Liver (tissue), 9 donors: Measurements from ENCODE around the gene TRIOBP. TPM values are rescaled to one million over a fixed set of nuclear protein-coding genes. Genes with fewer than 3 reads are reported as not detected.

Experiments used
- DNase-seq: peaks from one replicate; pipeline ENCODE4 v3.0.0-alpha.2; 2017; ENCODE audit warnings: low spot score
- H3K27ac ChIP-seq, 2 donors: one replicate each; pipeline ENCODE4 v1.7.0; 2013; ENCODE audit warnings: inconsistent platforms in 2 of 2, low read length in 2 of 2, control low read depth in 1 of 2, low read depth in 1 of 2, mild to moderate bottlenecking in 1 of 2
- H3K27me3 ChIP-seq, 4 donors: one replicate each; pipeline versions ENCODE4 v1.6.1 to v1.7.0; 2013; ENCODE audit warnings: low read length in 3 of 4, inconsistent platforms in 1 of 4, mild to moderate bottlenecking in 1 of 4, moderate library complexity in 1 of 4; ENCODE audit not compliant: control insufficient read depth in 4 of 4, insufficient read depth in 4 of 4
- H3K36me3 ChIP-seq, 4 donors: one replicate each; pipeline versions ENCODE4 v1.6.1 to v1.7.0; 2013; ENCODE audit warnings: low read length in 3 of 4, mild to moderate bottlenecking in 3 of 4, low read depth in 1 of 4, moderate library complexity in 1 of 4; ENCODE audit not compliant: control insufficient read depth in 4 of 4, insufficient read depth in 3 of 4
- H3K4me1 ChIP-seq, 4 donors: one replicate each; pipeline versions ENCODE4 v1.6.1 to v1.7.0; 2013; ENCODE audit warnings: low read length in 3 of 4, mild to moderate bottlenecking in 3 of 4, moderate library complexity in 1 of 4; ENCODE audit not compliant: control insufficient read depth in 4 of 4, insufficient read depth in 4 of 4
- H3K4me3 ChIP-seq, 3 donors: one replicate each; pipeline versions ENCODE4 v1.6.1 to v1.7.0; 2013; ENCODE audit warnings: low read length in 3 of 3, control low read depth in 1 of 3, low read depth in 1 of 3, mild to moderate bottlenecking in 1 of 3
- H3K9ac ChIP-seq, 2 donors: one replicate each; pipeline ENCODE4 v1.7.0; 2013; ENCODE audit warnings: low read length in 2 of 2, mild to moderate bottlenecking in 2 of 2, moderate library complexity in 2 of 2, control low read depth in 1 of 2, low read depth in 1 of 2
- H3K9me3 ChIP-seq, 4 donors: one replicate each; pipeline versions ENCODE4 v1.6.1 to v1.7.0; 2013; ENCODE audit warnings: low read length in 3 of 4; ENCODE audit not compliant: control insufficient read depth in 4 of 4
- CTCF ChIP-seq: fragments of 150-350 bp; IDR thresholded peaks from 2 replicates; pipeline ENCODE4 v1.5.1; 2017; ENCODE audit warnings: improper control_type of control experiment, low read depth, low read length; ENCODE audit not compliant: missing input control
- EGR1 ChIP-seq, 2 donors: IDR thresholded peaks; 2 replicates each; pipeline ENCODE4 v1.6.1; 2016 to 2018; ENCODE audit warnings: antibody characterized with exemption in 2 of 2, low read depth in 2 of 2
- FOXA1 ChIP-seq: IDR thresholded peaks from 2 replicates; pipeline ENCODE4 v1.6.1; 2016; ENCODE audit warnings: antibody characterized with exemption
- FOXA2 ChIP-seq: IDR thresholded peaks from 2 replicates; pipeline ENCODE4 v1.6.1; 2016; ENCODE audit warnings: antibody characterized with exemption
- GABPA ChIP-seq, 2 donors: IDR thresholded peaks in 1 of 2; conservative IDR thresholded peaks in 1 of 2; 2 replicates each; pipeline ENCODE4 v1.6.1; 2016; ENCODE audit warnings: antibody characterized with exemption in 2 of 2, mild to moderate bottlenecking in 1 of 2, moderate library complexity in 1 of 2
- HNF4A ChIP-seq, 2 donors: conservative IDR thresholded peaks; 2 replicates each; pipeline ENCODE4 v1.6.1; 2016; ENCODE audit warnings: antibody characterized with exemption in 2 of 2, mild to moderate bottlenecking in 2 of 2
- HNF4G ChIP-seq: IDR thresholded peaks from 2 replicates; pipeline ENCODE4 v1.6.1; 2016; ENCODE audit warnings: antibody characterized with exemption
- JUND ChIP-seq, 2 donors: IDR thresholded peaks; 2 replicates each; pipeline ENCODE4 v1.6.1; 2016; ENCODE audit warnings: antibody characterized with exemption in 2 of 2
- NR2F2 ChIP-seq: IDR thresholded peaks from 2 replicates; pipeline ENCODE4 v1.6.1; 2016; ENCODE audit warnings: antibody characterized with exemption
- RAD21 ChIP-seq, 2 donors: IDR thresholded peaks; 2 replicates each; pipeline ENCODE4 v1.6.1; 2016; ENCODE audit warnings: antibody characterized with exemption in 2 of 2, mild to moderate bottlenecking in 2 of 2
- RXRA ChIP-seq, 2 donors: IDR thresholded peaks; 2 replicates each; pipeline ENCODE4 v1.6.1; 2017 to 2018; ENCODE audit warnings: antibody characterized with exemption in 2 of 2, mild to moderate bottlenecking in 1 of 2
- SP1 ChIP-seq: IDR thresholded peaks from 2 replicates; pipeline ENCODE4 v1.6.1; 2018; ENCODE audit warnings: antibody characterized with exemption, mild to moderate bottlenecking
- TAF1 ChIP-seq: conservative IDR thresholded peaks from 2 replicates; pipeline ENCODE4 v1.6.1; 2016; ENCODE audit warnings: antibody characterized with exemption, mild to moderate bottlenecking
- YY1 ChIP-seq: IDR thresholded peaks from 2 replicates; pipeline ENCODE4 v1.6.1; 2016; ENCODE audit warnings: antibody characterized with exemption, mild to moderate bottlenecking
- ZBTB33 ChIP-seq: IDR thresholded peaks from 2 replicates; pipeline ENCODE4 v1.6.1; 2016; ENCODE audit warnings: antibody characterized with exemption
- WGBS: extraction: QIAGEN DNeasy Blood & Tissue Kit; methylation state at CpG from one replicate; pipeline ENCODE4 v1.1.7; 2013; 5-methylcytosine and 5-hydroxymethylcytosine counted together
- polyA plus RNA-seq, 2 donors: library from polyadenylated mRNA; stranded (reverse) in 1 of 2; unstranded in 1 of 2; fragments of 200-250 nt in 1 of 2; fragments of >200 nt in 1 of 2; fragmentation: Nextera tagmentation in 1 of 2; extraction: Ambion mirVana in 1 of 2; gene quantifications; one replicate each; pipeline versions ENCODE4 v1.2.1 to v1.2.3, GENCODE V29; 2013 to 2015
- total RNA-seq, 2 donors: library from RNA; depleted of rRNA; stranded (reverse); fragments of >200 nt; gene quantifications; one replicate each; pipeline ENCODE4 v1.2.3, GENCODE V29; 2014
- TF ChIP-seq, protein P1 (sequence below): IDR thresholded peaks from 2 replicates; pipeline ENCODE4 v1.6.1; 2016; ENCODE audit warnings: antibody characterized with exemption
- TF ChIP-seq, protein P2 (sequence below): IDR thresholded peaks from 2 replicates; pipeline ENCODE4 v1.6.1; 2016; ENCODE audit warnings: antibody characterized with exemption, mild to moderate bottlenecking
- TF ChIP-seq, protein P3 (sequence below): IDR thresholded peaks from 2 replicates; pipeline ENCODE4 v1.6.1; 2016; ENCODE audit warnings: antibody characterized with exemption
- donor health status: healthy.
- donor health status: healthy.
- donor health status: healthy.
- donor health status: healthy.
- donor health status: healthy.

TRIOBP gene
- total and polyA plus RNA-seq, 4 donors, result 4.8 to 41.1 (median 21.6) TPM

DNA sequence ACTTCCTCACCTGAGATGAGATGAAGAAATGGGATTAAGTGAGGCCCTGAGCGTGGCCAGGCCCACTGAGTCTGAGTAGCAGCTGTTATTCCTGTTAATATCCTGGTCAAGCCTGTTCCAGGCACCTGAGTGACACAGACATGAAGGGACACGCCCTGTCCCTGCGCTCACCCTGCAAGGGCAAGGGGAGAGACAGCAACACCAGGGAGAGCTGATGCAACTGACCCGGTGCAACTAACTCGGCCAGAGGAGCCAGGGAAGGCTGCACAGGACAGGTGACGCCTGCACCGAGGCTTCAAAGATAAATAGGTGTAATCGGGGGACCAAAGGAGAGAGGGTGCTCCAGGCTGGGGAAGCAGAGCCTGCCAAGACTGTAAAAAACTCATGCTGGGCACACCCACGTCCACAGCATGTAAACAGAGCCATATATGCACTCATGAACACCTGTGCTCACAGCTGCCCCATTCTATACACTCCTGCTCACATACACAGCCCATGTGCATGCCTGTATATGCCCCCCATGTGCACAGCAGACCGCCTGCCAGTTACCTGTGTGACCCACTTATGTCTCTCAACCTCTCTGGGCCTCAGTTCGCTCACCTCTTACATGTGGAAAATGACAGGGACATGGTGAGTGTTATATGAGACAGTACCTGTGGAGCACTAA is 88.1 kb downstream of the TRIOBP start:
- no peak overlapping the region for H3K4me3 ChIP-seq
- no peak overlapping the region for H3K27ac ChIP-seq
- WGBS, result 61% methylated on average over 11 of the region's 11 CpGs
- H3K36me3 ChIP-seq, result no peaks in the 10 kb centered on the region
- H3K4me1 ChIP-seq, result peaks cover 0 to 6% (median 2%) of the 10 kb centered on the region in 4 donors
- no peak overlapping the region for H3K9ac ChIP-seq
- no peak for DNase-seq
- TF ChIP-seq NR2F2 (no peak), FOXA1 (no peak), HNF4G (no peak), TAF1 (no peak), SP1 (no peak), RXRA (IDR thresholded peaks at IDR 0.05) (peak; percentile 37 to 39), FOXA2 (no peak), RAD21 (IDR thresholded peaks at IDR 0.05) (no peak), EGR1 (IDR thresholded peaks at IDR 0.05; ENCODE audit: low read depth in 2 of 2) (no peak), CTCF (no peak), HNF4A (conservative IDR thresholded peaks at IDR 0.05) (peak in 1 of 2 donors; percentile 25), JUND (IDR thresholded peaks at IDR 0.05) (no peak), GABPA (IDR thresholded peaks at IDR 0.05 in 1 of 2, conservative IDR thresholded peaks at IDR 0.05 in 1 of 2) (no peak), YY1 (no peak), ZBTB33 (no peak)
- TF ChIP-seq, protein P1, sequence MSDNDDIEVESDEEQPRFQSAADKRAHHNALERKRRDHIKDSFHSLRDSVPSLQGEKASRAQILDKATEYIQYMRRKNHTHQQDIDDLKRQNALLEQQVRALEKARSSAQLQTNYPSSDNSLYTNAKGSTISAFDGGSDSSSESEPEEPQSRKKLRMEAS, result no peak
- TF ChIP-seq, protein P2, sequence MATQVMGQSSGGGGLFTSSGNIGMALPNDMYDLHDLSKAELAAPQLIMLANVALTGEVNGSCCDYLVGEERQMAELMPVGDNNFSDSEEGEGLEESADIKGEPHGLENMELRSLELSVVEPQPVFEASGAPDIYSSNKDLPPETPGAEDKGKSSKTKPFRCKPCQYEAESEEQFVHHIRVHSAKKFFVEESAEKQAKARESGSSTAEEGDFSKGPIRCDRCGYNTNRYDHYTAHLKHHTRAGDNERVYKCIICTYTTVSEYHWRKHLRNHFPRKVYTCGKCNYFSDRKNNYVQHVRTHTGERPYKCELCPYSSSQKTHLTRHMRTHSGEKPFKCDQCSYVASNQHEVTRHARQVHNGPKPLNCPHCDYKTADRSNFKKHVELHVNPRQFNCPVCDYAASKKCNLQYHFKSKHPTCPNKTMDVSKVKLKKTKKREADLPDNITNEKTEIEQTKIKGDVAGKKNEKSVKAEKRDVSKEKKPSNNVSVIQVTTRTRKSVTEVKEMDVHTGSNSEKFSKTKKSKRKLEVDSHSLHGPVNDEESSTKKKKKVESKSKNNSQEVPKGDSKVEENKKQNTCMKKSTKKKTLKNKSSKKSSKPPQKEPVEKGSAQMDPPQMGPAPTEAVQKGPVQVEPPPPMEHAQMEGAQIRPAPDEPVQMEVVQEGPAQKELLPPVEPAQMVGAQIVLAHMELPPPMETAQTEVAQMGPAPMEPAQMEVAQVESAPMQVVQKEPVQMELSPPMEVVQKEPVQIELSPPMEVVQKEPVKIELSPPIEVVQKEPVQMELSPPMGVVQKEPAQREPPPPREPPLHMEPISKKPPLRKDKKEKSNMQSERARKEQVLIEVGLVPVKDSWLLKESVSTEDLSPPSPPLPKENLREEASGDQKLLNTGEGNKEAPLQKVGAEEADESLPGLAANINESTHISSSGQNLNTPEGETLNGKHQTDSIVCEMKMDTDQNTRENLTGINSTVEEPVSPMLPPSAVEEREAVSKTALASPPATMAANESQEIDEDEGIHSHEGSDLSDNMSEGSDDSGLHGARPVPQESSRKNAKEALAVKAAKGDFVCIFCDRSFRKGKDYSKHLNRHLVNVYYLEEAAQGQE, result no peak
- TF ChIP-seq, protein P3, sequence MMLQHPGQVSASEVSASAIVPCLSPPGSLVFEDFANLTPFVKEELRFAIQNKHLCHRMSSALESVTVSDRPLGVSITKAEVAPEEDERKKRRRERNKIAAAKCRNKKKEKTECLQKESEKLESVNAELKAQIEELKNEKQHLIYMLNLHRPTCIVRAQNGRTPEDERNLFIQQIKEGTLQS, result peak; percentile 56
- no peaks in the 10 kb centered on the region for H3K27me3 ChIP-seq
- H3K9me3 ChIP-seq, result no peaks in the 10 kb centered on the region
